Bronchial epithelial cell (primary cell): Measurements from ENCODE around the gene OSBPL9. TPM values are rescaled to one million over a fixed set of nuclear protein-coding genes. Genes with fewer than 3 reads are reported as not detected.
A peak's percentile ranks its signal among the peaks of the same experiment; 100 is the strongest.
"Not testable (repeated sequence)": the region's sequence is repeated elsewhere in the genome, so short reads cannot be mapped to it uniquely, and the experiment has no call there.

Source experiments
- DNase-seq: peaks from one replicate; pipeline ENCODE4 v3.0.0-alpha.2; 2010; ENCODE audit warnings: low read depth
- FAIRE-seq: peaks from 2 replicates; lab custom pipeline; 2011; peaks lifted over from hg19 to GRCh38; lab: Jason Lieb, UNC
- H3K27me3 ChIP-seq: 2 replicates; pipeline ENCODE4 v1.5.1; 2011; ENCODE audit warnings: low read length; ENCODE audit not compliant: control insufficient read depth, insufficient read depth
- H3K36me3 ChIP-seq: 2 replicates; pipeline ENCODE4 v1.5.1; 2011; ENCODE audit warnings: low read length; ENCODE audit not compliant: control insufficient read depth, insufficient read depth
- H3K4me3 ChIP-seq: 2 replicates; pipeline ENCODE4 v1.5.1; 2011; ENCODE audit warnings: mild to moderate bottlenecking, low read depth, low read length, control low read depth
- total RNA-seq: library from RNA; depleted of rRNA; stranded (reverse); fragments of >200 nt; gene quantifications from 2 replicates; pipeline ENCODE4 v1.2.1, GENCODE V29; 2014
- TF ChIP-seq, protein P1 (sequence below): IDR thresholded peaks from 2 replicates; pipeline ENCODE4 v1.5.1; 2011; ENCODE audit warnings: mild to moderate bottlenecking, moderate library complexity, low read length, control low read depth, inconsistent platforms; ENCODE audit not compliant: insufficient read depth, severe bottlenecking

The OSBPL9 gene
- total RNA-seq, 1 donor from 2014 or later = 69.8 TPM

DNA sequence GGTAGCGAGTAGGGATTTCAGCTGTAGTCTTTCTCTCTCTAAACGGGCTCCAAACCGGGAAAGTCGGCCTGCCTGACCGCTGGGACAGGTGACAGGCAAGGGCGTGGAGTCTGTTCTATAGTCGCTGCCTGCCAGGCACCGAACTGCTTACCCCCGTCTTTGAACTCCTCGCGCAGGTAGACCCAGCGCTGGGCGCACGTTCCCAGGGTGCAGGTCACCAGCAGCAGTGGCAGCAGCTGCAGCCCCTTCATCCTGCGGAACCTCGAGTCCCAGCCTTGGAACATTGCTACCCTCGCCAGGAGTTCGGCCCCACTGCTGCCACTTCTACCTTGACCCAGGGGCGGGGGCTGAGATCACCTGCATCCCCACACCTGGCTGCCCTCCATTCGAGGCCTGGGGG lies 22.2 kb upstream of the OSBPL9 start:
- no peaks in the 10 kb centered on the region for H3K27me3 ChIP-seq
- H3K4me3 ChIP-seq = no peak overlapping the region
- no peak for DNase-seq
- TF ChIP-seq, protein P1, sequence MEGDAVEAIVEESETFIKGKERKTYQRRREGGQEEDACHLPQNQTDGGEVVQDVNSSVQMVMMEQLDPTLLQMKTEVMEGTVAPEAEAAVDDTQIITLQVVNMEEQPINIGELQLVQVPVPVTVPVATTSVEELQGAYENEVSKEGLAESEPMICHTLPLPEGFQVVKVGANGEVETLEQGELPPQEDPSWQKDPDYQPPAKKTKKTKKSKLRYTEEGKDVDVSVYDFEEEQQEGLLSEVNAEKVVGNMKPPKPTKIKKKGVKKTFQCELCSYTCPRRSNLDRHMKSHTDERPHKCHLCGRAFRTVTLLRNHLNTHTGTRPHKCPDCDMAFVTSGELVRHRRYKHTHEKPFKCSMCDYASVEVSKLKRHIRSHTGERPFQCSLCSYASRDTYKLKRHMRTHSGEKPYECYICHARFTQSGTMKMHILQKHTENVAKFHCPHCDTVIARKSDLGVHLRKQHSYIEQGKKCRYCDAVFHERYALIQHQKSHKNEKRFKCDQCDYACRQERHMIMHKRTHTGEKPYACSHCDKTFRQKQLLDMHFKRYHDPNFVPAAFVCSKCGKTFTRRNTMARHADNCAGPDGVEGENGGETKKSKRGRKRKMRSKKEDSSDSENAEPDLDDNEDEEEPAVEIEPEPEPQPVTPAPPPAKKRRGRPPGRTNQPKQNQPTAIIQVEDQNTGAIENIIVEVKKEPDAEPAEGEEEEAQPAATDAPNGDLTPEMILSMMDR = no peak
- no peak for FAIRE-seq
- H3K36me3 ChIP-seq = no peaks in the 10 kb centered on the region

DNA sequence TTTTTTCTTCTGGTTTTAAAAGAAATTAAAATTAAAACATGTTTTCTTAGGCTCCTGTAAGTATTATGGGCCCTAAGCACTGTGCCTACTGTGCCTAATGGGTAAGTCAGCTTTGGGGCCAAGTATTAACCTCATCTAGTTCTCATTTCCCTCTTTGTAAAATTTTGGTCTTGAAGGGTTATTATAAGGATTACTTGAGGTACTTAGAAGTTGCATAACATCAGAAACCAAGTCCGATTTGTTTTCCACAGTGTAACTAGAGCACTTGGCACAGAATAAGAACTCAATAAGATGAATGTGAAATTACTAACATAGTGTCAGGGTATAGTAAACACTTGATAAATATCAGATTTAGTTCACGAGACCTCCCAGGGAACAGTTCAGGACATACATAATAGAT lies 16.4 kb upstream of the OSBPL9 start:
- DNase-seq = no peak
- Histone ChIP-seq H3K4me3 (no peak overlapping the region), H3K27me3 (no peaks in the 10 kb centered on the region), H3K36me3 (no peaks in the 10 kb centered on the region)
- TF ChIP-seq, protein P1 = no peak
- no peak for FAIRE-seq

DNA sequence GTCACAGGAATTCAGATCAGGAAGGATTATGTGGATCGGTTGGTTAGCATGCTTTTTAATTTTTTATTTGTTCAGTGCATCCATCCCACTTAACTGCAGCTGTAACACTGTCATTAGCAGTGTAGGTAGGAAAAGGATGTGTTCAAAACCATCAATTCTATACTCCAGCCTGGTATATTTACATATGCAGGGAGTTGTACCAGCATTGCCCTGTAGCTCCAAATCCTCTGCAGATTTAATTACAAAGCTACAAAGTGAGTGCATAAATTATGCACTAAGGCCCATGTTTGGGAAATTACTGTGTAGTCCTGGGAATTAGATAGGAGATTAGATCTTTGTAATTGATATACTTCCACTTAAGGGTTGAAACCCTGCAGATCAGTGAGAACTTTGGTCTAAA lies 15.9 kb upstream of the OSBPL9 start:
- FAIRE-seq = no peak
- Histone ChIP-seq H3K36me3 (no peaks in the 10 kb centered on the region), H3K27me3 (no peaks in the 10 kb centered on the region), H3K4me3 (no peak overlapping the region)
- DNase-seq = no peak
- TF ChIP-seq, protein P1 = no peak

DNA sequence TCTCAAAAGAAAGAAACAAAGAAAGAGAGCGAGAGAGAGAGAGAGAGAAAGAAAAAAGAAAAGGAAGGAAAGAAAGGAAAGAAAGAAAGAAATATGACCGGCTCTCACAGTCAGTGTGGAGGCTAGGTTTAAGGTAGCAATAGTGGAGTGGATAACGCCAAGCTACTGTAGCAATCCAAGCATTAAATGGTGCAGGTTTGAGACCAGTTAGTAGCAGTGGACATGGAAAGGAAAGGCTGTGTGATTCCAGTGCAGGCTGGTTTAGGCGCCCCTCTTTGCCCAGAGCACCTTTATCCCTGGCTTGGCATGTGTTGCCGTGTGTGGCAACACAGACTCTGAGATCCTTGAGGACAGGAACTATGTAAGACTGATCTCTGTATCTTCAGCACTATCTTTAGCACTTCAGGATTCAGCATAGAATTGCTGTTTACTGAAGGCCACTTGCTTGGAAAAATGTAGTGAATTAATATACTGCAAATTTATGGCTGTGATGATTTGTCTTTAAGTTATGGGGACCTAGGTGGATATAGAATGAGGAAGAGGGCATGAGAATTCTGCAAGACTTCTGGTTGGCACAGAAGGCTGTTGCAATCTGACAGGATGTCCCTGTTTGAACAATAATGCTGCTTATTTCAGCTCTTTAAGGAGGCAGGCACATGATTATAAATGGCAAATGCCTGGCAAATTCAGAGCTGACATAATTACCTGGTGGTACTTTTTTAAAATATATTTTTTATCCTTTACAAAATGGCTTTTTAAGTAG lies 10.8 kb upstream of the OSBPL9 start:
- TF ChIP-seq, protein P1 = no peak
- no peaks in the 10 kb centered on the region for H3K27me3 ChIP-seq
- no peak for FAIRE-seq
- DNase-seq = peak; percentile 30
- H3K36me3 ChIP-seq = no peaks in the 10 kb centered on the region
- no peak overlapping the region for H3K4me3 ChIP-seq

DNA sequence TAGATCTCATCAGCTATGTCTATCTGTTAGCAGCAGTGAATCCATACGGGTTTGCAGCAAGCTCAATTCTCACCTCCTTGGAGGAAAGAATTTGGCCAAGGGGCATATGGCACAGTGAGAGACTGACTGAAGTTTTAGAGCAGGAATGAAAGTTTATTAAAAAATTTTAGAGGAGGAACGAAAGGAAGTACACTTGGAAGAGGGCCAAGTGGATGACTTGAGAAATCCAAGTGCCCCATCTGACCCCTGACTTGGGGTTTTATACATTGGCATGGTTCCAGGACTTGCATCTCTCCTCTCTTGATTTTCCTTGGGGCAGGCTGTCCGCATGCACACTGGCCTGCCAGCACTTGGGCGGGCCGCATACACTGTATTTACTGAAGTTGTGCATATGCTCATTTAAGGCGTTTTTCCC lies 9.2 kb upstream of the OSBPL9 start:
- DNase-seq = no peak
- H3K36me3 ChIP-seq = no peaks in the 10 kb centered on the region
- H3K27me3 ChIP-seq = no peaks in the 10 kb centered on the region
- TF ChIP-seq, protein P1 = no peak
- H3K4me3 ChIP-seq = no peak overlapping the region
- no peak for FAIRE-seq

DNA sequence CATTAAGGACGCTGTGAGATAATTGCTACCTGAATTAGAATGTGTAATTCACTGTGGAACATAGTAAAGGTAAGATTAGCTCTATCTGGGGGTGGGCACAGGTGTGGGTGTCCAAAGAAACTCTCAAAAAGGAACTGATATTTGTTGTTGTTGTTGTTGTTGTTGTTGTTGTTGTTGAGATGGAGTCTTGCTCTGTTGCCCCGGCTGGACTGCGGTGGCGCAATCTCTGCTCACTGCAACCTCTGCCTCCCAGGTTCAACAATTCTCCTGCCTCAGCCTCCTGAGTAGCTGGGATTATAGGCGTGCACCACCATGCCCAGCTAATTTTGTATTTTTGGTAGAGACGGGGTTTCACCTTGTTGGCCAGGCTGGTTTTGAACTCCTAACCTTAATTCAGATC lies 6.8 kb upstream of the OSBPL9 start:
- H3K27me3 ChIP-seq, H3K36me3 ChIP-seq, FAIRE-seq, DNase-seq, H3K4me3 ChIP-seq: not testable (repeated sequence)
